ENCODE data around the gene IL4R.
"Not testable (repeated sequence)": the region's sequence is repeated elsewhere in the genome, so short reads cannot be mapped to it uniquely, and the experiment has no call there.

IL4R gene

GRCh38 chr16:27324851-27325301 is 11.1 kb downstream of the IL4R start:
- TF ChIP-seq ZNF274 (IDR thresholded peaks at IDR 0.05; ENCODE audit: low read depth, low read length), result no peak
- H3K4me3 ChIP-seq (ENCODE audit: low read length), result no peak overlapping the region

GRCh38 chr16:27325736-27326135 is 12.0 kb downstream of the IL4R start:
- no peak overlapping the region for H3K4me3 ChIP-seq (ENCODE audit: low read length)

GRCh38 chr16:27326251-27326650 is 12.5 kb downstream of the IL4R start:
- no peak for TF ChIP-seq ZNF274 (IDR thresholded peaks at IDR 0.05; ENCODE audit: low read depth, low read length)
- H3K4me3 ChIP-seq (ENCODE audit: low read length), result no peak overlapping the region; the same call in 1 of the 2 replicates

More at GRCh38 chr16:27325736-27326135, 12.0 kb downstream of the IL4R start:
- TF ChIP-seq ZNF274 (IDR thresholded peaks at IDR 0.05; ENCODE audit: low read depth, low read length), result no peak

- no peak for TF ChIP-seq ZNF274 (IDR thresholded peaks at IDR 0.05; ENCODE audit: low read depth, low read length)
- no peak overlapping the region; the same call in 1 of the 2 replicates for H3K4me3 ChIP-seq (ENCODE audit: low read length)
Observed at GRCh38 chr16:27326738-27327585, 13.2 kb downstream of the IL4R start.

GRCh38 chr16:27327586-27327915 is 13.8 kb downstream of the IL4R start:
- H3K4me3 ChIP-seq (ENCODE audit: low read length), result no peak overlapping the region
- TF ChIP-seq ZNF274 (IDR thresholded peaks at IDR 0.05; ENCODE audit: low read depth, low read length), result no peak

GRCh38 chr16:27328937-27329336 is 15.2 kb downstream of the IL4R start:
- TF ChIP-seq ZNF274 (IDR thresholded peaks at IDR 0.05; ENCODE audit: low read depth, low read length), result no peak
- no peak overlapping the region for H3K4me3 ChIP-seq (ENCODE audit: low read length)

GRCh38 chr16:27329376-27330079 is 15.8 kb downstream of the IL4R start:
- H3K4me3 ChIP-seq (ENCODE audit: low read length), result not testable (repeated sequence)

- no peak for TF ChIP-seq ZNF274 (IDR thresholded peaks at IDR 0.05; ENCODE audit: low read depth, low read length)
- no peak overlapping the region for H3K4me3 ChIP-seq (ENCODE audit: low read length)
Observed at GRCh38 chr16:27330542-27330941, 16.8 kb downstream of the IL4R start.

- no peak for TF ChIP-seq ZNF274 (IDR thresholded peaks at IDR 0.05; ENCODE audit: low read depth, low read length)
Observed at GRCh38 chr16:27332105-27332504, 18.3 kb downstream of the IL4R start.

GRCh38 chr16:27333104-27333503 is 19.3 kb downstream of the IL4R start:
- no peak overlapping the region for H3K4me3 ChIP-seq (ENCODE audit: low read length)
- TF ChIP-seq ZNF274 (IDR thresholded peaks at IDR 0.05; ENCODE audit: low read depth, low read length), result no peak

More at GRCh38 chr16:27332105-27332504, 18.3 kb downstream of the IL4R start:
- H3K4me3 ChIP-seq (ENCODE audit: low read length), result no peak overlapping the region

GRCh38 chr16:27333549-27333948 is 19.8 kb downstream of the IL4R start:
- no peak for TF ChIP-seq ZNF274 (IDR thresholded peaks at IDR 0.05; ENCODE audit: low read depth, low read length)
- H3K4me3 ChIP-seq (ENCODE audit: low read length), result no peak overlapping the region

- H3K4me3 ChIP-seq (ENCODE audit: low read length), result no peak overlapping the region
- TF ChIP-seq ZNF274 (IDR thresholded peaks at IDR 0.05; ENCODE audit: low read depth, low read length), result no peak
Observed at GRCh38 chr16:27334192-27334764, 20.5 kb downstream of the IL4R start.

- H3K4me3 ChIP-seq (ENCODE audit: low read length), result no peak overlapping the region
- TF ChIP-seq ZNF274 (IDR thresholded peaks at IDR 0.05; ENCODE audit: low read depth, low read length), result no peak
Observed at GRCh38 chr16:27334838-27335237, 21.1 kb downstream of the IL4R start.

- no peak for TF ChIP-seq ZNF274 (IDR thresholded peaks at IDR 0.05; ENCODE audit: low read depth, low read length)
- no peak overlapping the region for H3K4me3 ChIP-seq (ENCODE audit: low read length)
Observed at GRCh38 chr16:27335349-27336053, 21.7 kb downstream of the IL4R start.
